Right lobe of liver (tissue), 6 donors: ENCODE data around the gene TCAP. TPM values are rescaled to one million over a fixed set of nuclear protein-coding genes. Genes with fewer than 3 reads are reported as not detected.

Experiments
- ATAC-seq, 4 donors: fragments of 200-7000 bp; cut with Tn5 transposase; one replicate each; pipeline ENCODE4 v1.9.1; 2020; ENCODE audit warnings: mild to moderate bottlenecking in 4 of 4, moderate library complexity in 4 of 4
- DNase-seq, 3 donors: peaks; one replicate each; pipeline ENCODE4 v3.0.0-alpha.2; 2020
- H3K27ac ChIP-seq, 3 donors: fragments of 200-600 bp; one replicate each; pipeline ENCODE4 v1.8.0; 2022
- H3K27me3 ChIP-seq, 2 donors: fragments of 200-600 bp; one replicate each; pipeline ENCODE4 v1.8.0; 2022
- H3K36me3 ChIP-seq, 4 donors: fragments of 200-600 bp; sonication (generic) in 1 of 4; one replicate each; pipeline versions ENCODE4 v1.5.1 to v1.8.0; 2017 to 2022; ENCODE audit warnings: control low read depth in 1 of 4
- H3K4me1 ChIP-seq, 4 donors: fragments of 200-600 bp; sonication (generic) in 1 of 4; one replicate each; pipeline versions ENCODE4 v1.5.1 to v1.8.0; 2017 to 2022; ENCODE audit warnings: control low read depth in 1 of 4
- H3K4me3 ChIP-seq, 3 donors: fragments of 200-600 bp; one replicate each; pipeline ENCODE4 v1.8.0; 2022
- H3K9me3 ChIP-seq, 4 donors: fragments of 200-600 bp; sonication (generic) in 1 of 4; one replicate each; pipeline versions ENCODE4 v1.5.1 to v1.8.0; 2017 to 2022; ENCODE audit warnings: control low read depth in 1 of 4
- CTCF ChIP-seq, 4 donors: fragments of 200-600 bp in 3 of 4; fragments of 450-650 bp in 1 of 4; IDR thresholded peaks; one replicate each; pipeline versions ENCODE4 v1.5.1 to v1.8.0; 2016 to 2022; ENCODE audit warnings: antibody characterized with exemption in 4 of 4, mild to moderate bottlenecking in 2 of 4
- POLR2A ChIP-seq: fragments of 450-650 bp; IDR thresholded peaks from one replicate; pipeline ENCODE4 v1.6.1; 2017; ENCODE audit warnings: antibody characterized with exemption, mild to moderate bottlenecking
- WGBS: methylation state at CpG from one replicate; pipeline ENCODE4 v1.1.6; 2018; ENCODE audit warnings: low coverage, low lambda C conversion rate; ENCODE audit not compliant: insufficient coverage; ENCODE audit errors: missing lambda C conversion rate; 5-methylcytosine and 5-hydroxymethylcytosine counted together
- intact Hi-C, 2 donors: fragments of 100-400 bp; cut with DNase I; formaldehyde crosslinking; loops; one replicate each; pipeline versions ENCODE4 v1.11.2 to v1.14.1; 2022
- total RNA-seq, 6 experiments: library from RNA; depleted of rRNA in 2 of 6; stranded (reverse); fragments of >200 nt in 2 of 6; fragmentation: NEBNext Ultra II Directional in 3 of 6; extraction: Animal tissue kit (Norgen Biotek cat#: 25700) in 3 of 6; gene quantifications; one replicate each; pipeline versions ENCODE4 v1.1.0 to v1.2.4, GENCODE V29; 2016 to 2023
- donor health status: DM: no; HTN: yes; CAD: no.
- donor health status: DM: no; HTN: no; CAD: no.
- donor health status: DM: no; HTN: no; CAD: no.
- donor health status: DM: no; HTN: yes; CAD: no.
- donor health status: DM: no; HTN: yes; CAD: no.

Gene TCAP
- total RNA-seq, 6 experiments from 2014 or later: 0.49 to 4.3 (median 1.1) TPM

GRCh38 chr17:39665642-39666224 is 584 bp downstream of the TCAP start:
- no peak overlapping the region for H3K27ac ChIP-seq
- 0% methylated on average over 1 of the region's 17 CpGs for WGBS
- intact Hi-C loops: no loop called here
- peaks cover 0 to 4% of the 10 kb centered on the region in 2 donors for H3K27me3 ChIP-seq
- H3K4me3 ChIP-seq: no peak overlapping the region
- TF ChIP-seq POLR2A: no peak
- TF ChIP-seq CTCF (IDR thresholded peaks at IDR 0.05): peak in 2 of 4 donors; percentile 4 to 5
- H3K4me1 ChIP-seq: peaks cover 0 to 45% (median 22%) of the 10 kb centered on the region in 4 donors
- DNase-seq: no peak
- no peaks in the 10 kb centered on the region for H3K9me3 ChIP-seq
- H3K36me3 ChIP-seq: no peaks in the 10 kb centered on the region
- peak; percentile 3 to 22 (median 12) for ATAC-seq

DNA sequence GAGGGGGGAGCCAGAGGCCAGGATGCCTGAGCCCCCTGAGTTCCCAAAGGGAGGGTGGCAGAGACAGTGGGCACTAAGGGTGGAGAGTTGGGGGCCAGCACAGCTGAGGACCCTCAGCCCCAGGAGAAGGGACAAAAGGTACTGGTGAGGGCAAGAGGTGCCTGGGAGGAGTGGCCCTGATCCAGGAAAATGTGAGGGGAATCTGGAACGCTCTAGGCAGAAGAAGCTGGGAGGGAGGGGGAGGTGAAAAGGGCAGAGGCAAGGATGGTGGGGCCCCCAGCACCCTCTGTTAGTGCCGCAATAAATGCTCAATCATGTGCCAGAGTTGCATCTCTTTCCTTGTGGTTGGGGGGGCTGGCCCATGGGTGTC is 1.1 kb downstream of the TCAP start:
- intact Hi-C loops: no loop called here
- TF ChIP-seq POLR2A: no peak
- no peak for TF ChIP-seq CTCF (IDR thresholded peaks at IDR 0.05)
- no peak overlapping the region for H3K27ac ChIP-seq
- ATAC-seq (no peak), DNase-seq (no peak)
- H3K4me3 ChIP-seq: no peak overlapping the region
- 0% methylated on average over 1 of the region's 2 CpGs for WGBS
- H3K9me3 ChIP-seq: no peaks in the 10 kb centered on the region
- no peaks in the 10 kb centered on the region for H3K36me3 ChIP-seq
- peaks cover 0 to 4% of the 10 kb centered on the region in 2 donors for H3K27me3 ChIP-seq
- H3K4me1 ChIP-seq: peaks cover 0 to 45% (median 22%) of the 10 kb centered on the region in 4 donors

DNA sequence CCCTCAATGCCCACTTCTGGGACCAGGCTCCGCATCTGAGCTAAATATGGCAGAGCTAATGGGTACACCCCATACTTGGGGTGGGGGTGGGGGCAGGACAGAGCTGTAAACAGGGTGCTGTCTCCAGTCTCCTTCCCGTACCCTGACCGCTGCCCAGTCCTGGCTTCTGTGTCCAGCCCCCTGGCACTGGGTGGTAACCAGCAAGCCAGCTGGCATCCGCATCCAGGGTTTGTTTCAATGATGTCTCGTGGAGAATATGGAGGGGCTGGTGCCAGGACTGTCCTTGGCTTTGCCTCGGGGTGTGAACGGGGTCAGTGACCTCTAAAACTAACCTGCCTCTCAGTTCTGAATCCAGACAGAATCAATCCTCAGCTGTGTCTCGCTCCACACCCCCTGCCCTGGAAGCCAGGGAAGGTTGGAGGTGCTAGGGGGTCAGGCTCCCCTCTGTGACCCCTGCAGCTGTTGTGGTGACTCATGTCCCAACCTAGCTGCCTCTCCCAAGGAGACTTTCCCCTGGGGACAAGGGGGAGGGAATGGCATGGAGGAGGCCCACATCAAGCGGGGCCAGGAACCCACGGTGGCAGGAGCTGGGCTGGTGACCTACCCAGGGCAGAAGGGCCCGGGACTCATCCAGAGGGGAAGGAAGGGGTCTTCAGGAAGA is 1.6 kb downstream of the TCAP start:
- Histone ChIP-seq H3K27me3 (peaks cover 0 to 4% of the 10 kb centered on the region in 2 donors), H3K4me3 (no peak overlapping the region), H3K9me3 (no peaks in the 10 kb centered on the region), H3K36me3 (no peaks in the 10 kb centered on the region), H3K4me1 (peaks cover 0 to 45% (median 22%) of the 10 kb centered on the region in 4 donors), H3K27ac (no peak overlapping the region)
- TF ChIP-seq POLR2A (no peak), CTCF (IDR thresholded peaks at IDR 0.05) (no peak)
- 10% methylated on average over 6 of the region's 11 CpGs for whole genome bisulfite sequencing
- peak; percentile 72 to 95 (median 93) for DNase-seq
- ATAC-seq: peak; percentile 61 to 84 (median 74)
- intact Hi-C loops: no loop called here

GRCh38 chr17:39667262-39667944 is 2.3 kb downstream of the TCAP start:
- intact Hi-C loops: no loop called here
- H3K4me1 ChIP-seq: peaks cover 0 to 45% (median 22%) of the 10 kb centered on the region in 4 donors
- ATAC-seq (peak in 2 of 4 donors; percentile 1 to 9), DNase-seq (peak in 2 of 3 donors; percentile 56 to 60)
- WGBS: 0% methylated on average over 6 of the region's 49 CpGs
- TF ChIP-seq POLR2A (no peak), CTCF (IDR thresholded peaks at IDR 0.05) (no peak)
- no peaks in the 10 kb centered on the region for H3K36me3 ChIP-seq
- H3K9me3 ChIP-seq: no peaks in the 10 kb centered on the region
- peaks cover 0 to 4% of the 10 kb centered on the region in 2 donors for H3K27me3 ChIP-seq
- H3K27ac ChIP-seq: no peak overlapping the region
- no peak overlapping the region for H3K4me3 ChIP-seq
